T-helper 9 cell (primary cell): ENCODE data around the gene GRB10.

Experiments used
- DNase-seq: peaks from one replicate; pipeline ENCODE4 v3.0.0-alpha.2; 2020

The GRB10 gene

GRCh38 chr7:50665403-50666123, 117.1 kb downstream of the GRB10 start:
- DNase-seq: no peak

GRCh38 chr7:50664937-50665336, 117.8 kb downstream of the GRB10 start:
- DNase-seq: no peak

- DNase-seq: no peak
These were observed 118.2 kb downstream of the GRB10 start for GRCh38 chr7:50664461-50664922.

DNA sequence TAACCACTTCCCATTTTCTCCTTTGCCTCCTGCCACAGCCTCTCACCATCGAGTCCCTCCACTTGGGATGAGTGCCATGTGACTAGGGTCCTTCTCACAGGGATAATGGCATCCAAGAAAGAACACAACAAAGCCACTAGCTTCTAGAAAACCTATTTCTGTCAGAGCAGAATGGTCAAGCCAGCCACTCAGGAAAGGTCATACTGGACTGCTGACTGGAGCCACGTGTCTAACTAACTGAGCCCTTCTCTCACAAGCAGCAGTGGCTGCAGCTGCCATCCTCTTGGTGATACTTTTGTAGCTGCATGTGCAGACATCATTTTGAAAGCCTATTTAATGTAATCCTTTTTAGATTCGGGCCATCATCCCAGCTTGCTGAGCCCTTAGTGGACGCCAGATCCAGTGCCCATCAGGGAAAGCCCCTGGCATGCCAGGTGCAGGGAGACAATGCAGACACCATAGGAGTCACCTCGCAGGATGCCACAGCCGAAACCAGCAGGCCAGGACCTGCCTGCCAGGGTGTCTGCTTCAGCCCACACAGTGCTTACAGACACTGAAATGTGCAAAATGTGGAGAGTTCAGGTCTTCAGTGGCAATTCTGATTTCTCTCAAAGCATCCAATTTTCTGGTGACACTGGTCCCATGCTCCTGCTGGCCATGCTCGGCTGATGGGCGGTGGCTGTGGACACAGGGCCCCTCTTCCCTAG, 119.1 kb downstream of the GRB10 start:
- DNase-seq: no peak

DNA sequence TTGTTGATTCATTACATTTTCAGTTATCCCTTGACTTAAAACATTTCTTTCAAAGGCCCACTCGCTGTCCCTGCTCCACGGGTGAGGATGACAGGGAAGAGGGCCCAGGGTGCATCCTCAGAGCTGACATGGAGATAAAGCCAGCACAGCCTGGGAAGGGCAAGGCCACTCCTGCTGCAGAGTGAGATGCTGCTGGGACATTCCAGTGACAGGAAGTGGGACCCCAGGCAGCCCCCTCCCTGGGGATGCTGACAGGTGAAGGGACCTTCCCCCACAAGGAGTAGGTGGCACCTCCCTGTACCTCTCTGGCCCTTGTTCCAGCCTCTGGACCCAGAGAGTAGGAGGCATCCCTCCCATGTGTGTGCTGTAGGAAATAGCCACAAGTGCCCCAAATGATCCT, 119.7 kb downstream of the GRB10 start:
- no peak for DNase-seq

- DNase-seq: no peak
These were observed 120.5 kb downstream of the GRB10 start for GRCh38 chr7:50662041-50662694.

DNA sequence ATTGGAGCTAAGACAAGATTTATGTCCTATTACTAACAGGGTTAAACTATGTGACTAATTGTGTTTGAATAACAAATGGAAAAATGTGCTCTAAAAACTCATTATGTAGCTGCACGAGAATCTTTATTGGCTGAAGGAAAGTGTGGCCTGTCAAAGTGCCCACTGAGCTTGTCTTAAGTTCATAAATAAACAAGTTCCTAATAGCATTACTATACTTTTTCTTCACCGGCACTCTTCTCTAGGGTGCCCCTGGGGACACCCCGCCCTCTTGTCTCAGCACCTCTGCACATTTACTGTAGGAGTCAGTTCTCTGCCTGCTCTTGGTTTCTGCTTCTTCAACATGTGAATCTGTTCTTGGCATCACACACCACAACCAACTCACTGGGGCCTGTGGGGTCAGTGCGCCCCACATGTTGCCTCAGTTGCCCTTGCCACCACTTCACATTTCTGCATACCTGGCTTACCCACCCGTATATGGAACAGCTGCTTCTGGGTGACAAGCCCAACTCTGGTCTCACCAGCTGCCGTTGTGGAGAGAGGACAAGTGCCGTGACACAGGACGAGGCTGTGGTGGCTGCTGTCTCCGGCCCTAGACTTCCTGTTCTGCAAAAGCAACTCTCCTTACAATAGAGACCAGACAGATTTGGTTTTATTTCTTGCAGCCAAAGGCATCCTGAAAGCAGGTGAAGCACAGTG, 121.2 kb downstream of the GRB10 start:
- no peak for DNase-seq

DNA sequence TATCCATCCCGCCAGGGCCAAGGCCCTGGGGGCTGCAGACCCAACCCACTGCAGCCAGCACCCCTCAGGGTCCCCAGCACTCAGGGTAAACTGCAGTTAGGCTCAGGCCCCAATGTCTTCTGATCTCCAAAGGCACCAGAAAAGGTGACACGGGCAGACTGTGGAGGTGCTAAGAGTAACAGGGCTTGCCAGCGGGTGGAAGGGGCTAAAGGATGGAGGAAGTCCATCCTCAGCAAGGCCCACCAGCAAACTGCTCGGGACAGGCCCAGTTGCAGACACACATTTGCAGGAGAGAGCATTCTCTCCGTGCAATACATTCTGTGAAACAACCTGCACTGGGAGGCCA, 121.9 kb downstream of the GRB10 start:
- no peak for DNase-seq

- peak; percentile 23 for DNase-seq
These were observed 122.5 kb downstream of the GRB10 start for GRCh38 chr7:50660040-50660829.

GRCh38 chr7:50659329-50659965, 123.2 kb downstream of the GRB10 start:
- DNase-seq: no peak

- DNase-seq: no peak
These were observed 124.0 kb downstream of the GRB10 start for GRCh38 chr7:50658696-50659095.

GRCh38 chr7:50657912-50658311, 124.8 kb downstream of the GRB10 start:
- DNase-seq: no peak

DNA sequence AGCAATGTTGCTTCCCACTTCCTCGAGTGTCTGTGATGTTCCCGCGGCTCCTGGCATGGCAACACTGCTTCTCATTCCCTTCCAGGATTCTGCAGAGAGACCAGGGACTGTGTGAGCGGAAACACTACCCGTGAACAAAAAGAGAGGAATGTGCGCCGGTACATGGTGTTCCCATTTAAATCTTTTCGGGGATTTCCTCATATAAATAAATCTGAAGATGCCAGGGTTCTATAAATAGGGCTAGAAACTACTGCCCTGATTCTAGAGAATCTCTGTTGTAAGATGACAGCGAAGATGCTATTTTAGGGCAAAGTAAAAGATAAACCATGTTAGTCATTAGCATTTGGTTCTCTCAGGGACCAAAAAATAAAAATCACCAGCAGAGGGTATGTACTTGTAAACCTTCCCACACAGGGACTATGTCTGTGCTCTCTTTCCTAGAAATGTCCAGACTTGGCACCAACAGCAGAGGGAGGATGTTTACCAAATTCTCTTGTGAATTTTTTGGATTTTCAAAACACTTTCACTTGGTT, 125.3 kb downstream of the GRB10 start:
- no peak for DNase-seq

DNA sequence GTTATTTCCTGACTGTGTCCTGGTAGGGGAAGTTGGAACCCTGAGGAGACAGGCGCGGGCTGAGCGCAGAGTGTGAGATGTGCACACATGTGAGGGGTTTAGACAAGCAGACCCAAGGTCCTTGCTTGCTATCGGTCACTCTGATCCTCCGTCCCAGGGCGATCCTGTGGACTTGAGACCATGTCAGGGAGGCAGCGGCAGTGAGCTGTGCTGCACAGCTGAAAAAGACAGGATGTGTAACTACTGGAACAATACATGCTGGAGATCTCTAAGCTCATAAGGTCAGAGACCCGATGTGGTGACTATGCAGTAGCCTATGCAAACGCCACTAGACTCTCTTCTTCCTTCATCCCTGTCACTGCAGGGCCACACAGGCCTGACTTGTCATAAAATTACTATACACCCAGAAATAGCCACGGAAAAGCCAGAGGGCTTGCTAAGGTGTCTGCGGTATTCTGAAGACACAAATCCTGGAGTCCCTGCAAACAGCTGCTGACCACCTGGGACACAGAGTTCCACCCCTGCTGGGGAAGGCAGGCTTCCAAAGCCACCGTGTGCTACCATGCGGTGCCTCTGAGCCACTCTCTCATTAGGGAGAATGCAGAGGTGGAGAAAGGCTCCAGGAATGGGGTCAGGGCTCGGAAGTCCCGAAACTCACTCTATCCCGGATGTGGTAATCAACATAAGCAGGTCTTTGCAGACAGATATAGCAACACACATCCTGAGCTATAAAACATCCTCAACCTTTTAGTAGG, 126.4 kb downstream of the GRB10 start:
- DNase-seq: no peak

GRCh38 chr7:50655490-50655889, 127.2 kb downstream of the GRB10 start:
- DNase-seq: no peak

DNA sequence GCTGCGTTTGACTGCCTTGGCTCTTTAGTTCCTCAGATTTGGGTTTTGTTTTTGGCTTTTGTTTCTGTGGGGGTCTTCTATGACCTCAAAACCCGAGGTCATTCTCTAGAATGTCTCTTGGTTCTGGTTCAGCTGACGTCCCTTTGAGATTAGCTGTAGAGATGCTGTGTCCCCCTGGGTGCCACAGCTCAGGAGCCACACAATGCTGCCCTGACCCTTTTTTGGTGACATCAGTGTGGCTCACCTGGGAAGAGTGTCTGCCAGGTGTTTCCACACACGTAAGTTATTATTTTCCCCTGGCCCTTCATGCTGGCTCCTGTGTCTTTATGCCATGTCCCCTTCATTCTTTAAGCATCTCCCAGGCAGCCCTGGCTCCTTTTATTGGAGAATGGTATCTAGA, 127.7 kb downstream of the GRB10 start:
- no peak for DNase-seq

DNA sequence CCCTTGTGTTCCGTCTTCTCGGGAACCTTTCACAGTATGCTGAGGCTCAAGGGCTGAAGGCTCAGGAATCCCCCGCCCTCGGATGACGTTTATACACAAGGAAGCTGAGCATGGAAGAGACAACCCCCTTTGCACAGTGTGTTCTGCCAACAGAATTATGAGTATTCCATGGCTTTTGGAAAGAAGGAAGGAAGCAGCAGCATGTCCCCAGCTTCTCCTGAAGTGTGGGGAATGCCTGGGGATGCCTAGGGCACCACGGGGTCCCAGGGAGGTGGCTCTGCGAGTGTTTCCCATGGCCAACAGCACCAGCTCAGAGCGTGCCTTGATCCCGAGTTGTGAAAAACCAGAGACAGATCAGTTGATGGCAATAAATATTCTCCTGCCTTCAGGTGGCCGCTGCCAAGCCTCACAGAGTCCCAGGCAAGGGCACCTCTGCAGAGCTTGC, 128.7 kb downstream of the GRB10 start:
- DNase-seq: no peak

GRCh38 chr7:50653126-50653864, 129.4 kb downstream of the GRB10 start:
- no peak for DNase-seq

DNA sequence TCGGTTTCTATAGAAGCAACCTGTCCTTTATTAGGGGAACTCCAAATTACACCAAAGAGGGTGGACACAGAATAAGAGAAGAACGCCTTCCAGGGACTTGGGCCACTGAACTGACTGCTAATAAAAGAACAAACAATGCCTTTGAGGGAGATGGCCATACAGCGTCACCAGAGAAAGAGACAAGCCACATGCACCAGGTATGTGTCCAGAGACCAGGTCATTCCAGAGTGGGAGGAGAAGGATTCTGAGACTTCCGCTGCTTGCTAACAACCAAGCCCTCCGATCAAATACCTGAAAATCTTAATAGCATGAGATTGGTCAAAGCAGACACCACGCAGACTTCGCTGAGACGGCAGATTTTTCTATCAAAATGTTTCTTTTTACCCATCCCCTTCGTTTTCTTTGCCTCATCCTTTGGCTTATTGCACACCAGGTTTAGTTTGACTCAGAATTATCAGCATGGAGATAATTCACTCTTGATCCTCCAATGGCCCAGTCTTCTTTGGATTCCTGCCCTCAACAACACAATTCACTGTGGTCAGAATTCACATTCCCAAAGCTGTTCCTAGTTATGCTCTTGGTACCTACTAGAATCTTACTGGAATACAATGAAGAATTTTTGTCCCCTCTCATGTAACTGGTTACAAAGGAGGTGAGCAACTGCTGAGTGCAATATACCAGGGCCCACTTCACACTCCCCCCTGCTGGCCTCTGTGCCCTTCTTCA, 130.1 kb downstream of the GRB10 start:
- DNase-seq: no peak
